HCT116 (cell line): ENCODE measurements around the gene CYP24A1. TPM values are rescaled to one million over a fixed set of nuclear protein-coding genes. Genes with fewer than 3 reads are reported as not detected.

Experiments
- ATAC-seq: fragments of 200-7000 bp; cut with Tn5 transposase; 2 replicates; pipeline ENCODE4 v1.9.1; 2020; ENCODE audit warnings: mild to moderate bottlenecking, moderate library complexity
- BruUV-seq: library from RNA; stranded (reverse); fragments of 400-500 nt; replicated peaks from 2 replicates; lab custom pipeline; 2021; lab: Mats Ljungman, UMichigan
- CTCF ChIA-PET: fragments of 300-600 bp; sonication (Branson Sonifier 250); formaldehyde crosslinking; loops from one replicate; lab custom pipeline; 2021; ENCODE audit warnings: antibody characterized with exemption; lab: Charles Lee
- POLR2A ChIA-PET: fragments of 300-600, 350-600 bp; sonication (Branson Sonifier 250); formaldehyde crosslinking; loops from one replicate; lab custom pipeline; 2021; ENCODE audit warnings: antibody characterized with exemption; lab: Charles Lee
- RAD21 ChIA-PET, 2 experiments: fragments of 300-600 bp; sonication (Branson Sonifier 250); formaldehyde crosslinking; loops; one replicate each; lab custom pipeline; 2023; ENCODE audit warnings: low total read pairs in 2 of 2; ENCODE audit not compliant: uncharacterized antibody in 2 of 2, unreplicated experiment in 2 of 2, low non-redundant PET in 1 of 2; lab: Charles Lee
- DNase-seq: peaks from one replicate; pipeline ENCODE4 v3.0.0-alpha.2; 2010; ENCODE audit warnings: low read depth, low spot score
- H2AFZ ChIP-seq: fragments of 200-600 bp; shearing (Covaris generic), sonication (generic); 2 replicates; pipeline ENCODE4 v1.6.1; 2017; ENCODE audit warnings: low read depth, mixed run types, mixed read lengths, antibody characterized with exemption, low read length; ENCODE audit not compliant: poor library complexity, severe bottlenecking
- H3K27ac ChIP-seq: 2 replicates; pipeline ENCODE4 v1.5.1; 2012; ENCODE audit warnings: low read depth, low read length
- H3K27me3 ChIP-seq: fragments of 200-600 bp; sonication (generic); 2 replicates; pipeline ENCODE4 v1.6.1; 2016; ENCODE audit warnings: mixed run types, low read length, mixed read lengths; ENCODE audit not compliant: insufficient read depth
- H3K36me3 ChIP-seq, 2 experiments: fragments of 200-500 bp in 1 of 2; fragments of 200-600 bp in 1 of 2; sonication (Bioruptor generic) in 1 of 2; sonication (generic) in 1 of 2; 2 replicates each; pipeline versions ENCODE4 v1.5.1 to v1.6.1; 2014 to 2016; ENCODE audit warnings: low read length in 2 of 2, inconsistent platforms in 1 of 2, mixed read lengths in 1 of 2, mixed run types in 1 of 2; ENCODE audit not compliant: insufficient read depth in 2 of 2, control insufficient read depth in 1 of 2
- H3K4me1 ChIP-seq, 2 experiments: fragments of 200-600 bp in 1 of 2; sonication (generic) in 1 of 2; 2 replicates each; pipeline versions ENCODE4 v1.5.1 to v1.6.1; 2012 to 2017; ENCODE audit warnings: low read length in 2 of 2, inconsistent platforms in 1 of 2, mild to moderate bottlenecking in 1 of 2, mixed read lengths in 1 of 2, mixed run types in 1 of 2, moderate library complexity in 1 of 2; ENCODE audit not compliant: insufficient read depth in 2 of 2, control insufficient read depth in 1 of 2
- H3K4me2 ChIP-seq: fragments of 200-600 bp; sonication (generic); 2 replicates; pipeline ENCODE4 v1.6.1; 2017; ENCODE audit warnings: mixed run types, low read length, mixed read lengths
- H3K4me3 ChIP-seq, 2 experiments: fragments of 200-600 bp in 1 of 2; sonication (generic) in 1 of 2; replicated peaks in 1 of 2; 2 replicates each; pipeline ENCODE4 v1.5.1; 2011 to 2016; ENCODE audit warnings: low read length in 2 of 2, control low read depth in 1 of 2, low read depth in 1 of 2, mild to moderate bottlenecking in 1 of 2, mixed read lengths in 1 of 2, mixed run types in 1 of 2
- H3K79me2 ChIP-seq: fragments of 200-600 bp; sonication (generic); 2 replicates; pipeline ENCODE4 v1.6.1; 2017; ENCODE audit warnings: mild to moderate bottlenecking, mixed run types, low read length, moderate library complexity, mixed read lengths; ENCODE audit not compliant: insufficient read depth
- H3K9ac ChIP-seq: fragments of 200-600 bp; sonication (generic); 2 replicates; pipeline ENCODE4 v1.6.1; 2016; ENCODE audit warnings: low read length, mixed read lengths
- H3K9me2 ChIP-seq: fragments of 200-600 bp; sonication (generic), shearing (Covaris generic); 2 replicates; pipeline ENCODE4 v1.6.1; 2017; ENCODE audit warnings: mixed run types, mild to moderate bottlenecking, moderate library complexity; ENCODE audit not compliant: insufficient read depth
- H3K9me3 ChIP-seq, 2 experiments: fragments of 200-500 bp in 1 of 2; fragments of 200-600 bp in 1 of 2; sonication (Bioruptor generic) in 1 of 2; sonication (generic) in 1 of 2; 2 replicates each; pipeline ENCODE4 v1.6.1; 2014 to 2017; ENCODE audit warnings: low read length in 2 of 2, mixed read lengths in 2 of 2, inconsistent platforms in 1 of 2, low read depth in 1 of 2, mild to moderate bottlenecking in 1 of 2, mixed run types in 1 of 2, moderate library complexity in 1 of 2; ENCODE audit not compliant: control insufficient read depth in 1 of 2, insufficient read depth in 1 of 2
- H4K20me1 ChIP-seq: fragments of 200-600 bp; sonication (generic), shearing (Covaris generic); 2 replicates; pipeline ENCODE4 v1.6.1; 2017; ENCODE audit warnings: mixed run types, mild to moderate bottlenecking, moderate library complexity; ENCODE audit not compliant: insufficient read depth
- CEBPB ChIP-seq: IDR thresholded peaks from 2 replicates; pipeline ENCODE4 v1.6.1; 2012; ENCODE audit warnings: low read depth
- ELF1 ChIP-seq: IDR thresholded peaks from 2 replicates; pipeline ENCODE4 v1.6.1; 2012; ENCODE audit warnings: low read depth, borderline replicate concordance
- EZH2 ChIP-seq: fragments of 200-600 bp; sonication (generic); IDR thresholded peaks from 2 replicates; pipeline ENCODE4 v1.6.1; 2017; ENCODE audit warnings: antibody characterized with exemption, mixed run types
- EZH2phosphoT487 ChIP-seq: fragments of 200-600 bp; IDR thresholded peaks from 2 replicates; pipeline ENCODE4 v1.6.1; 2018; ENCODE audit warnings: antibody characterized with exemption, borderline replicate concordance
- FOSL1 ChIP-seq: IDR thresholded peaks from 2 replicates; pipeline ENCODE4 v1.6.1; 2012; ENCODE audit warnings: low read depth
- JUND ChIP-seq: IDR thresholded peaks from 2 replicates; pipeline ENCODE4 v1.6.1; 2012
- POLR2A ChIP-seq: IDR thresholded peaks from 2 replicates; pipeline ENCODE4 v1.7.0; 2011; ENCODE audit warnings: borderline replicate concordance; ENCODE audit not compliant: insufficient read depth, insufficient read length; ENCODE audit errors: extremely low read depth
- POLR2AphosphoS5 ChIP-seq: IDR thresholded peaks from 2 replicates; pipeline ENCODE4 v1.6.1; 2011; ENCODE audit warnings: mild to moderate bottlenecking, low read depth, low read length, moderate library complexity
- RAD21 ChIP-seq: IDR thresholded peaks from 2 replicates; pipeline ENCODE4 v1.6.1; 2012; ENCODE audit warnings: low read depth, mild to moderate bottlenecking
- SIN3A ChIP-seq: IDR thresholded peaks from 2 replicates; pipeline ENCODE4 v1.6.1; 2012; ENCODE audit warnings: low read depth
- SRF ChIP-seq: IDR thresholded peaks from 2 replicates; pipeline ENCODE4 v1.6.1; 2012; ENCODE audit warnings: low read depth
- TCF7L2 ChIP-seq: IDR thresholded peaks from 2 replicates; pipeline ENCODE4 v1.7.0; 2011; ENCODE audit warnings: borderline replicate concordance, inconsistent platforms; ENCODE audit not compliant: insufficient read depth, insufficient read length; ENCODE audit errors: extremely low read depth
- ZFX ChIP-seq: fragments of 450-650 bp; IDR thresholded peaks from 2 replicates; pipeline ENCODE4 v1.6.1; 2017
- ZNF274 ChIP-seq: fragments of 200-500 bp; sonication (Bioruptor generic); IDR thresholded peaks from 2 replicates; pipeline ENCODE4 v1.6.1; 2014; ENCODE audit warnings: mild to moderate bottlenecking, low read depth, low read length, inconsistent platforms
- intact Hi-C: fragments of 100-400 bp; cut with micrococcal nuclease; formaldehyde crosslinking; loops from 2 replicates; pipeline ENCODE4 v1.10.0; 2022
- total RNA-seq: library from RNA; stranded (reverse); gene quantifications from one replicate; pipeline ENCODE4 v1.2.1, GENCODE V29; 2021; ENCODE audit not compliant: unreplicated experiment
- TF ChIP-seq, protein P1 (sequence below): IDR thresholded peaks from 2 replicates; pipeline ENCODE4 v1.6.1; 2011; ENCODE audit warnings: mild to moderate bottlenecking, low read length, moderate library complexity; ENCODE audit not compliant: insufficient replicate concordance; ENCODE audit errors: extremely low read depth
- TF ChIP-seq, protein P2 (sequence below): IDR thresholded peaks from 2 replicates; pipeline ENCODE4 v1.6.1; 2012; ENCODE audit warnings: low read depth

CYP24A1 gene
- total RNA-seq, 1 experiment from 2014 or later, result 267 TPM

DNA sequence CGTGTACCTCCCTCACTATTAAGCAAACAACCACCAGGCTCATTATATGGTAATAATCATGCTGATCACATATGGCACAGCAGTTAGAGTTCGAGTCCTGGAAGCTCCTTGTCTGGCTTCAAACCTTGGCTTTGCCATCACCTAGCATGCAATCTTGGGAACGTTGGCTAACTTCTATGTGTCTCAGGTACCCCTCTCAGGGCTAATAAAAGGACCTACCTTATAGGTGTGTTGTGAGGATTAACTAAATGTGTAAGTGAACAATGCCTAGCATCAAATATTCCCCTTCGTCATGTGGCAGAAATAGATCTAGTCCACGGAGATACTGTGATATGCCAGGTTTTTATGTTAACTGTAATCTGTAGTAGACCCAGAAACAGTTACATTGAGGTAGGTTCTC, 10.4 kb downstream of the CYP24A1 start:
- no peaks in the 10 kb centered on the region for H3K27me3 ChIP-seq
- no TSS peak for BruUV-seq
- DNase-seq, result no peak
- no peak overlapping the region for H2AFZ ChIP-seq
- H3K27ac ChIP-seq, result no peak overlapping the region
- peaks cover 27 to 32% of the 10 kb centered on the region in 2 experiments for H3K4me1 ChIP-seq
- H4K20me1 ChIP-seq, result no peaks in the 10 kb centered on the region
- ChIA-PET CTCF (interaction anchor here (0.6 kb wide), 1 partner anchor 9 kb away, joined by 3 read pairs; no protein-coding TSS in a partner anchor), RAD21 (no interaction called here), POLR2A (no interaction called here)
- H3K9me3 ChIP-seq, result no peaks in the 10 kb centered on the region
- H3K4me3 ChIP-seq, result no peak overlapping the region
- TF ChIP-seq SIN3A, result no peak
- TF ChIP-seq CEBPB, result no peak
- no peak for TF ChIP-seq EZH2phosphoT487
- TF ChIP-seq POLR2A, result no peak
- TF ChIP-seq ELF1, result no peak
- no peak for TF ChIP-seq JUND
- no peak for TF ChIP-seq POLR2AphosphoS5
- TF ChIP-seq TCF7L2, result no peak
- no peak for TF ChIP-seq FOSL1
- no peak for TF ChIP-seq SRF
- no peak for TF ChIP-seq EZH2
- no peak for TF ChIP-seq ZNF274
- TF ChIP-seq, protein P1, sequence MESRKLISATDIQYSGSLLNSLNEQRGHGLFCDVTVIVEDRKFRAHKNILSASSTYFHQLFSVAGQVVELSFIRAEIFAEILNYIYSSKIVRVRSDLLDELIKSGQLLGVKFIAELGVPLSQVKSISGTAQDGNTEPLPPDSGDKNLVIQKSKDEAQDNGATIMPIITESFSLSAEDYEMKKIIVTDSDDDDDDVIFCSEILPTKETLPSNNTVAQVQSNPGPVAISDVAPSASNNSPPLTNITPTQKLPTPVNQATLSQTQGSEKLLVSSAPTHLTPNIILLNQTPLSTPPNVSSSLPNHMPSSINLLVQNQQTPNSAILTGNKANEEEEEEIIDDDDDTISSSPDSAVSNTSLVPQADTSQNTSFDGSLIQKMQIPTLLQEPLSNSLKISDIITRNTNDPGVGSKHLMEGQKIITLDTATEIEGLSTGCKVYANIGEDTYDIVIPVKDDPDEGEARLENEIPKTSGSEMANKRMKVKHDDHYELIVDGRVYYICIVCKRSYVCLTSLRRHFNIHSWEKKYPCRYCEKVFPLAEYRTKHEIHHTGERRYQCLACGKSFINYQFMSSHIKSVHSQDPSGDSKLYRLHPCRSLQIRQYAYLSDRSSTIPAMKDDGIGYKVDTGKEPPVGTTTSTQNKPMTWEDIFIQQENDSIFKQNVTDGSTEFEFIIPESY, result no peak
- TF ChIP-seq ZFX, result no peak
- TF ChIP-seq, protein P2, sequence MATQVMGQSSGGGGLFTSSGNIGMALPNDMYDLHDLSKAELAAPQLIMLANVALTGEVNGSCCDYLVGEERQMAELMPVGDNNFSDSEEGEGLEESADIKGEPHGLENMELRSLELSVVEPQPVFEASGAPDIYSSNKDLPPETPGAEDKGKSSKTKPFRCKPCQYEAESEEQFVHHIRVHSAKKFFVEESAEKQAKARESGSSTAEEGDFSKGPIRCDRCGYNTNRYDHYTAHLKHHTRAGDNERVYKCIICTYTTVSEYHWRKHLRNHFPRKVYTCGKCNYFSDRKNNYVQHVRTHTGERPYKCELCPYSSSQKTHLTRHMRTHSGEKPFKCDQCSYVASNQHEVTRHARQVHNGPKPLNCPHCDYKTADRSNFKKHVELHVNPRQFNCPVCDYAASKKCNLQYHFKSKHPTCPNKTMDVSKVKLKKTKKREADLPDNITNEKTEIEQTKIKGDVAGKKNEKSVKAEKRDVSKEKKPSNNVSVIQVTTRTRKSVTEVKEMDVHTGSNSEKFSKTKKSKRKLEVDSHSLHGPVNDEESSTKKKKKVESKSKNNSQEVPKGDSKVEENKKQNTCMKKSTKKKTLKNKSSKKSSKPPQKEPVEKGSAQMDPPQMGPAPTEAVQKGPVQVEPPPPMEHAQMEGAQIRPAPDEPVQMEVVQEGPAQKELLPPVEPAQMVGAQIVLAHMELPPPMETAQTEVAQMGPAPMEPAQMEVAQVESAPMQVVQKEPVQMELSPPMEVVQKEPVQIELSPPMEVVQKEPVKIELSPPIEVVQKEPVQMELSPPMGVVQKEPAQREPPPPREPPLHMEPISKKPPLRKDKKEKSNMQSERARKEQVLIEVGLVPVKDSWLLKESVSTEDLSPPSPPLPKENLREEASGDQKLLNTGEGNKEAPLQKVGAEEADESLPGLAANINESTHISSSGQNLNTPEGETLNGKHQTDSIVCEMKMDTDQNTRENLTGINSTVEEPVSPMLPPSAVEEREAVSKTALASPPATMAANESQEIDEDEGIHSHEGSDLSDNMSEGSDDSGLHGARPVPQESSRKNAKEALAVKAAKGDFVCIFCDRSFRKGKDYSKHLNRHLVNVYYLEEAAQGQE, result no peak
- TF ChIP-seq RAD21, result no peak
- H3K9ac ChIP-seq, result no peak overlapping the region
- intact Hi-C loops, result no loop called here
- H3K79me2 ChIP-seq, result peaks cover 22% of the 10 kb centered on the region; the same call in 1 of the 2 replicates
- H3K9me2 ChIP-seq, result no peaks in the 10 kb centered on the region
- H3K36me3 ChIP-seq, result peaks cover 29 to 72% of the 10 kb centered on the region in 2 experiments
- no peak for ATAC-seq
- no peak overlapping the region for H3K4me2 ChIP-seq
